CD14-positive monocyte (primary cell): ENCODE results near the gene DDX47. TPM values are rescaled to one million over a fixed set of nuclear protein-coding genes. Genes with fewer than 3 reads are reported as not detected.

Experiments used
- DNase-seq, 3 donors: peaks; one replicate each; pipeline ENCODE4 v3.0.0-alpha.2; 2011 to 2022
- H2AFZ ChIP-seq: 2 replicates; pipeline ENCODE4 v1.6.0; 2012; ENCODE audit warnings: mild to moderate bottlenecking, low read depth, low read length, inconsistent platforms; ENCODE audit not compliant: insufficient read depth, poor library complexity, severe bottlenecking
- H3K27ac ChIP-seq, 2 donors: 1 replicate in 1 of 2; 2 replicates in 1 of 2; pipeline ENCODE4 v1.5.1; 2012 to 2013; ENCODE audit warnings: low read length in 2 of 2, control low read depth in 1 of 2, inconsistent platforms in 1 of 2, low read depth in 1 of 2, mild to moderate bottlenecking in 1 of 2
- H3K27me3 ChIP-seq, 2 donors: one replicate each; pipeline versions ENCODE4 v1.6.0 to v1.6.1; 2011 to 2013; ENCODE audit warnings: low read length in 2 of 2; ENCODE audit not compliant: control insufficient read depth in 2 of 2, insufficient read depth in 2 of 2
- H3K36me3 ChIP-seq, 2 donors: replicated peaks in 1 of 2; 1 replicate in 1 of 2; 2 replicates in 1 of 2; pipeline versions ENCODE4 v1.5.1 to v1.6.1; 2012 to 2013; ENCODE audit warnings: low read length in 2 of 2, control low read depth in 1 of 2, inconsistent platforms in 1 of 2, mild to moderate bottlenecking in 1 of 2; ENCODE audit not compliant: insufficient read depth in 2 of 2, control insufficient read depth in 1 of 2
- H3K4me1 ChIP-seq, 2 donors: 1 replicate in 1 of 2; 2 replicates in 1 of 2; pipeline versions ENCODE4 v1.5.1 to v1.6.1; 2012 to 2013; ENCODE audit warnings: low read length in 2 of 2, control low read depth in 1 of 2, inconsistent platforms in 1 of 2, mild to moderate bottlenecking in 1 of 2, moderate library complexity in 1 of 2; ENCODE audit not compliant: insufficient read depth in 2 of 2, control insufficient read depth in 1 of 2
- H3K4me2 ChIP-seq: replicated peaks from 2 replicates; pipeline ENCODE3; 2012; ENCODE audit warnings: low read length, moderate library complexity, mild to moderate bottlenecking; ENCODE audit not compliant: poor library complexity, severe bottlenecking; ENCODE audit errors: extremely low read depth
- H3K4me3 ChIP-seq, 3 experiments: fragments of 200-600 bp in 1 of 3; sonication (generic) in 1 of 3; replicated peaks in 1 of 3; 1 replicate in 2 of 3; 2 replicates in 1 of 3; pipeline ENCODE4 v1.5.1; 2011 to 2013; ENCODE audit warnings: low read length in 3 of 3, mild to moderate bottlenecking in 3 of 3, control low read depth in 2 of 3, low read depth in 2 of 3, inconsistent platforms in 1 of 3, moderate library complexity in 1 of 3
- H3K79me2 ChIP-seq: 2 replicates; pipeline ENCODE4 v1.6.0; 2012; ENCODE audit warnings: mild to moderate bottlenecking, control low read depth, inconsistent platforms, low read length, moderate library complexity; ENCODE audit not compliant: insufficient read depth
- H3K9ac ChIP-seq: 2 replicates; pipeline ENCODE4 v1.6.0; 2017; ENCODE audit warnings: low read length, mild to moderate bottlenecking; ENCODE audit not compliant: insufficient read depth, poor library complexity, severe bottlenecking
- H3K9me3 ChIP-seq, 2 donors: replicated peaks in 1 of 2; 1 replicate in 1 of 2; 2 replicates in 1 of 2; pipeline versions ENCODE4 v1.5.1 to v1.6.1; 2012 to 2013; ENCODE audit warnings: low read length in 2 of 2, control low read depth in 1 of 2; ENCODE audit not compliant: control insufficient read depth in 1 of 2, insufficient read depth in 1 of 2
- H4K20me1 ChIP-seq: 2 replicates; pipeline ENCODE4 v1.6.0; 2012; ENCODE audit warnings: mild to moderate bottlenecking, low read length, control low read depth, moderate library complexity; ENCODE audit not compliant: insufficient read depth
- H3K27ac Mint-ChIP-seq, 7 donors: one replicate each; pipeline ENCODE4 v1.8.0; 2020; ENCODE audit warnings: mild to moderate bottlenecking in 7 of 7, mixed read lengths in 7 of 7, moderate library complexity in 6 of 7, inconsistent platforms in 2 of 7
- H3K27me3 Mint-ChIP-seq, 3 donors: one replicate each; pipeline ENCODE4 v1.8.0; 2021 to 2022; ENCODE audit warnings: low read depth in 3 of 3, mild to moderate bottlenecking in 3 of 3, mixed read lengths in 3 of 3, moderate library complexity in 3 of 3, inconsistent platforms in 1 of 3
- H3K36me3 Mint-ChIP-seq, 2 donors: one replicate each; pipeline ENCODE4 v1.8.0; 2020; ENCODE audit warnings: mixed read lengths in 2 of 2, inconsistent platforms in 1 of 2, mild to moderate bottlenecking in 1 of 2
- H3K4me1 Mint-ChIP-seq: one replicate; pipeline ENCODE4 v1.8.0; 2020; ENCODE audit warnings: mild to moderate bottlenecking, mixed read lengths
- H3K4me3 Mint-ChIP-seq, 2 donors: one replicate each; pipeline ENCODE4 v1.8.0; 2020; ENCODE audit warnings: mild to moderate bottlenecking in 2 of 2, mixed read lengths in 2 of 2, moderate library complexity in 1 of 2
- H3K9me3 Mint-ChIP-seq, 7 donors: one replicate each; pipeline ENCODE4 v1.8.0; 2020 to 2022; ENCODE audit warnings: mixed read lengths in 7 of 7, mild to moderate bottlenecking in 6 of 7, moderate library complexity in 6 of 7, inconsistent platforms in 2 of 7
- WGBS: methylation state at CpG from one replicate; pipeline ENCODE4 v1.1.5; 2013; ENCODE audit warnings: missing lambda C conversion rate; ENCODE audit not compliant: insufficient coverage; 5-methylcytosine and 5-hydroxymethylcytosine counted together
- intact Hi-C, 2 donors: fragments of 100-400 bp; cut with micrococcal nuclease; formaldehyde crosslinking; loops; one replicate each; pipeline versions ENCODE4 v1.15.0 to v1.15.1; 2023
- polyA plus RNA-seq, 3 donors: library from polyadenylated mRNA; depleted of rRNA in 1 of 3; unstranded in 2 of 3; stranded (reverse) in 1 of 3; fragments of 300-500 nt in 2 of 3; fragments of >200 nt in 1 of 3; fragmentation: Illumina TruSeq in 2 of 3; gene quantifications; 1 replicate in 2 of 3; 2 replicates in 1 of 3; pipeline ENCODE4 v1.2.3, GENCODE V29; 2012 to 2021
- TF ChIP-seq, protein P1 (sequence below): fragments of 200-600 bp; IDR thresholded peaks from one replicate; pipeline ENCODE4 v1.8.0; 2022; ENCODE audit warnings: antibody characterized with exemption, mild to moderate bottlenecking

DDX47 gene
- polyA plus RNA-seq, 3 donors: 27.6 to 35.2 (median 30.1) TPM

DNA sequence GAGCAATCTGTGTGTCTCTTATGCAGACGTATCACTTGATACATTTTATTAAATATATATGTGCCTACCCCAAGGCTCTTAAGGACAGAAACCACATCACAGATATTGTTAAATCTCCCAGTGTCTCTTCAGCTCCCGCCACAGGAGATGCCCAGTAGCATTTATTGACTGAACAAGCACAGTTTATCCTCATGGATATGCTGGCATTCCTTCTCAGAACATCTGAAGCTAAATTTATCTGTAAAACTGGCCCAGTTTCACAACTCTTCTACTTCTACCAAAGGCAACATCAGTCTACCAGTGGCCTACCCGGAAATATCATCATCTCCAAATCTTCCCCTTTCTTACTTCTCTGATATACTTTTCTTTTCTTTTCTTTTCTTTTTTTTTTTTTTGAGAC is 17.0 kb upstream of the DDX47 start:
- TF ChIP-seq, protein P1, sequence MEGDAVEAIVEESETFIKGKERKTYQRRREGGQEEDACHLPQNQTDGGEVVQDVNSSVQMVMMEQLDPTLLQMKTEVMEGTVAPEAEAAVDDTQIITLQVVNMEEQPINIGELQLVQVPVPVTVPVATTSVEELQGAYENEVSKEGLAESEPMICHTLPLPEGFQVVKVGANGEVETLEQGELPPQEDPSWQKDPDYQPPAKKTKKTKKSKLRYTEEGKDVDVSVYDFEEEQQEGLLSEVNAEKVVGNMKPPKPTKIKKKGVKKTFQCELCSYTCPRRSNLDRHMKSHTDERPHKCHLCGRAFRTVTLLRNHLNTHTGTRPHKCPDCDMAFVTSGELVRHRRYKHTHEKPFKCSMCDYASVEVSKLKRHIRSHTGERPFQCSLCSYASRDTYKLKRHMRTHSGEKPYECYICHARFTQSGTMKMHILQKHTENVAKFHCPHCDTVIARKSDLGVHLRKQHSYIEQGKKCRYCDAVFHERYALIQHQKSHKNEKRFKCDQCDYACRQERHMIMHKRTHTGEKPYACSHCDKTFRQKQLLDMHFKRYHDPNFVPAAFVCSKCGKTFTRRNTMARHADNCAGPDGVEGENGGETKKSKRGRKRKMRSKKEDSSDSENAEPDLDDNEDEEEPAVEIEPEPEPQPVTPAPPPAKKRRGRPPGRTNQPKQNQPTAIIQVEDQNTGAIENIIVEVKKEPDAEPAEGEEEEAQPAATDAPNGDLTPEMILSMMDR: no peak
- no peak overlapping the region for H3K4me3 ChIP-seq
- no peak overlapping the region for H3K9ac ChIP-seq
- Mint-ChIP-seq H3K4me1 (peaks cover 7% of the 10 kb centered on the region), H3K4me3 (no peak overlapping the region), H3K36me3 (no peaks in the 10 kb centered on the region), H3K9me3 (peaks cover 0 to 2% (median 0%) of the 10 kb centered on the region in 7 donors), H3K27me3 (peaks cover 0 to 3% (median 2%) of the 10 kb centered on the region in 3 donors), H3K27ac (no peak overlapping the region)
- no peak for DNase-seq
- H3K4me1 ChIP-seq: no peaks in the 10 kb centered on the region
- no peaks in the 10 kb centered on the region for H3K36me3 ChIP-seq
- H3K4me2 ChIP-seq: no peak overlapping the region
- no peaks in the 10 kb centered on the region for H3K27me3 ChIP-seq
- H4K20me1 ChIP-seq: no peaks in the 10 kb centered on the region
- 50% methylated on average over 2 of the region's 3 CpGs for WGBS
- H3K9me3 ChIP-seq: no peaks in the 10 kb centered on the region
- H3K27ac ChIP-seq: no peak overlapping the region
- no peak overlapping the region for H2AFZ ChIP-seq
- H3K79me2 ChIP-seq: no peaks in the 10 kb centered on the region
- intact Hi-C loops: no loop called here

DNA sequence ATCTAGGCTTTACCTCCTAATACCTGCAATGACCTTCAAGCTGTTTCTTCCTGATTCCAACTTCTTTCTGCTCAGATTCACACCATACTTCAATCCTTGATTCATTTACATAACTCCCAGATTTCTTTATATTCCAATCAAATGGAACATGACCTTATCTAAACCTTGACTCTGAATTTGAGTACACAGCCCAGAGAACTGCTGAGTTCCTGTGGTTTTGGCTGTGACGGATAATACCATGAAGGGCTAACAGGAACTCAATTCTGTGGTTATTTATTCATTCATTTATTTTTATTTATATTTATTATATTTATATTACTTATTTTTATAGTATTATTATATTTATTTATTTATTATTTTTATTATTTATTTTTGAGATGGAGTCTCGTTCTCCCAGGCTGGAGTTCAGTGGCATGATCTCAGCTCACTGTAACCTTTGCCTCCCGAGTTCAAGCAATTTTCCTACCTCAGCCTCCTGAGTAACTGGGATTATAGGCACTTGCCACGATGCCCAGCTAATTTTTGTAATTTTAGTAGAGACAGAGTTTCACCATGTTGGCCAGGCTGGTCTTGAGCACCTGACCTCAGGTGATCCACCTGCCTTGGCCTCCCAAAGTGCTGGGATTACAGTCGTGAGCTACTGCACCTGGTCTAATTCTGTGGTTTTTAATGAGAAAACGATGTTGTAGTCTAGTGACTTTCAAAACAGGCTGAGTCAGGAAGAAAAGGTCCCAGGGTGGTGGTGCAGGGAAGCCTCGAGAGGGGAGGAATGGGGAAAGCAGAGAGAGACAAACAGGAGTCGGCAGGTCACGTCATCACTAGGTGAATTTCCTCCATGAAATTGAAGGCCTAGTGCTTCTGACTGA is 16.0 kb upstream of the DDX47 start:
- Mint-ChIP-seq H3K27ac (no peak overlapping the region), H3K9me3 (peaks cover 0 to 2% (median 0%) of the 10 kb centered on the region in 7 donors), H3K27me3 (peaks cover 0 to 3% (median 0%) of the 10 kb centered on the region in 3 donors), H3K4me1 (peaks cover 11% of the 10 kb centered on the region), H3K36me3 (no peaks in the 10 kb centered on the region), H3K4me3 (no peak overlapping the region)
- Histone ChIP-seq H3K36me3 (no peaks in the 10 kb centered on the region), H2AFZ (no peak overlapping the region), H3K9ac (no peak overlapping the region), H3K4me2 (no peak overlapping the region), H3K79me2 (no peaks in the 10 kb centered on the region), H3K9me3 (no peaks in the 10 kb centered on the region), H3K27ac (no peak overlapping the region), H3K4me1 (no peaks in the 10 kb centered on the region), H3K27me3 (no peaks in the 10 kb centered on the region), H3K4me3 (no peak overlapping the region), H4K20me1 (no peaks in the 10 kb centered on the region)
- intact Hi-C loops: no loop called here
- TF ChIP-seq, protein P1: no peak
- WGBS: 93% methylated on average over 3 of the region's 9 CpGs
- no peak for DNase-seq
